Medulla oblongata (tissue), 1 donor: ENCODE measurements around the gene CAPNS1.

ENCODE experiments used
- DNase-seq: peaks from one replicate; pipeline ENCODE4 v3.0.0-alpha.2; 2015; ENCODE audit errors: extremely low spot score

CAPNS1 gene

GRCh38 chr19:36139473-36140303, at the start of gene CAPNS1:
TSS of gene CAPNS1 (plus strand) at chr19:36140066. CDS start at chr19:36141012, 946 bp downstream.
- peak; percentile 97 for DNase-seq

- no peak for DNase-seq
These were observed 48.8 kb upstream of the CAPNS1 start for GRCh38 chr19:36090910-36091695.

GRCh38 chr19:36092566-36092965, 47.3 kb upstream of the CAPNS1 start:
- DNase-seq, result no peak

- no peak for DNase-seq
These were observed 46.7 kb upstream of the CAPNS1 start for GRCh38 chr19:36093146-36093662.

GRCh38 chr19:36093687-36094086, 46.2 kb upstream of the CAPNS1 start:
- DNase-seq, result peak; percentile 62

GRCh38 chr19:36097036-36097435, 42.8 kb upstream of the CAPNS1 start:
- peak; percentile 97 for DNase-seq

- DNase-seq, result no peak
These were observed 40.6 kb upstream of the CAPNS1 start for GRCh38 chr19:36099166-36099785.

- DNase-seq, result peak; percentile 18
These were observed 39.4 kb upstream of the CAPNS1 start for GRCh38 chr19:36100476-36100875.

- no peak for DNase-seq
These were observed 38.1 kb upstream of the CAPNS1 start for GRCh38 chr19:36101550-36102327.

- no peak for DNase-seq
These were observed 36.7 kb upstream of the CAPNS1 start for GRCh38 chr19:36103040-36103626.

GRCh38 chr19:36103842-36104552, 35.9 kb upstream of the CAPNS1 start:
- no peak for DNase-seq

GRCh38 chr19:36106441-36106840, 33.4 kb upstream of the CAPNS1 start:
- no peak for DNase-seq

GRCh38 chr19:36106991-36107390, 32.9 kb upstream of the CAPNS1 start:
- DNase-seq, result no peak

GRCh38 chr19:36108684-36109083, 31.2 kb upstream of the CAPNS1 start:
- no peak for DNase-seq

- no peak for DNase-seq
These were observed 29.2 kb upstream of the CAPNS1 start, which contains the start of gene OVOL3 for GRCh38 chr19:36110487-36111199. TSS of gene OVOL3 (plus strand) at chr19:36111143. CDS start at chr19:36111203, 60 bp downstream.

- DNase-seq, result no peak
These were observed 28.7 kb upstream of the CAPNS1 start for GRCh38 chr19:36111200-36111539.

- DNase-seq, result no peak
These were observed 27.2 kb upstream of the CAPNS1 start for GRCh38 chr19:36112678-36113077.

GRCh38 chr19:36113425-36113824, 26.4 kb upstream of the CAPNS1 start:
- no peak for DNase-seq

- DNase-seq, result peak; percentile 34
These were observed 25.8 kb upstream of the CAPNS1 start for GRCh38 chr19:36113894-36114720.
